ENCODE results near the gene CPEB3.

CPEB3 gene

GRCh38 chr10:92014620-92015019 lies 276.3 kb downstream of the CPEB3 start:
- no peak for DNase-seq

- no peak for DNase-seq
Observed at GRCh38 chr10:92011560-92012214, 279.2 kb downstream of the CPEB3 start.

DNA sequence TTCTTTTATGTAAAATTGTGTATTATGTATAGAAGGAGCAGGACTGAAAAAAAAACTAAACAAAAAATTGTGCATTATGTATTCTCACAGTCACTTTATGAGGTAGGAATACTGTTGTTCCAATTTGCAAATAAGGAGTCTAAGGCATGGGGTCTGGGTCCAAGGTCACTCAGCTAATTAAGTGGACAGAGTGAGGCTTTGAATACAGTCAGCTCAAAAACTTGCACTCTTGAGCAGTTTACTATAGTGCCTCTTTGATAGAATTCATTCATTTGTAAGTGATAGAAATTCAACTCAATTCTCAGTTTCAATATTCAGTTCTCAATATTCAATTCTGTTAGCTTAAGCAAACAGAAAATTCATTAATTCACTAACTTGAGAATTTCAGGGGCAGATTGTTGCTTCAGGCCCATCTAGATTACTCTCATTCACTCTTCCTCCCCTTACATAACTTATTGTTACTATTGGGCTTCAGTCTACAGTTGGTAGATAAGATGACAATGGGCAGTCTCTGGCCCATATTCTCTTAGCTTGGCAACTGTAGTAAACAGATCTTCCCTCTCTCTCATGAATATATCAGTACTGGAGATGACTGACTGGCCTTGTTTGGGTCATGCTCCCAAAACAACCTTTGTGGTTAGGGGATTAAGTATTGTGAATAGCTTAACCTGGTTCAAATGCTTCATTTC lies 280.7 kb downstream of the CPEB3 start:
- no peak for DNase-seq

DNA sequence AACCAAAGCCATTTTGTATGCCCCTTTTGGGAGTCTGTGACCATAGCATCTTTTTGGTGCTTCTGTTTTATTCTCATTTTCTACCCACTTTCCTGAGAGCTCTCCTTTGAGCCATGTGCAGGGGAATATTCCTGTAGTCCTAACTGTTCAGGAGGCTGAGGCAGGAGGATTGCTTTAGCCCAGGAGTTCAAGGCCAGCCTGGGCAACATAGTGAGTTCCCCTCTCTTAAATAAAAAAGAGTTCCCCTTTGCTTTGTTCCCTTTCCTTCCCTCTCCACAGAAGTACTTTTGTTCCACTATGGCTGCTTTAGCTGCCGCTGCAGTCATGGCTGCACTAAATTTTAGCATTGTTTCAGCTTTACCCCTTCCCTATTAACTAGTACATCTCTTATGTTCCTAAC lies 281.4 kb downstream of the CPEB3 start:
- no peak for DNase-seq

- no peak for DNase-seq
Observed at GRCh38 chr10:92005978-92006377, 284.9 kb downstream of the CPEB3 start.

DNA sequence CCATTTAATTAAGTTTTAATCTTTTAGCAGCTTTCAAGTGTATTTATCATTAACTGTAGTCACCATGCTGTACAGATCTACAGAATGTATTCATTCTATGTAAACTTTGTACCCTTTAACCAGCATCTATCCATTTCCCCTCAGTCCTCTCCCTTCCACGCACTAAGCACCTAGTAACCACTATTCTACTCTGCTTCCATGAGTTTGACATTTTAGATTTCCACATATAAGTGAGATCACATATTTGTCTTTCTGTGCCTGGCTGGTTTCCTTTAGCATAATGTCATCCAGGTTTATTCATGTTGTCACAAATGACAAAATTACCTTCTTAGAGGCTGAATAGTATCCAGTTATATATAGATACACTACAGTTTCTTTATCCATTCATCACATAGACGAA lies 287.6 kb downstream of the CPEB3 start:
- DNase-seq: no peak

GRCh38 chr10:92001995-92002394 lies 288.9 kb downstream of the CPEB3 start:
- DNase-seq: no peak

GRCh38 chr10:92001581-92001980 lies 289.3 kb downstream of the CPEB3 start:
- no peak for DNase-seq

Measured in NCI-H2227 treated with DMSO at 0.1 percent for 48 hours (cell line).